ENCODE data around the gene PALM2AKAP2.

Gene PALM2AKAP2

DNA sequence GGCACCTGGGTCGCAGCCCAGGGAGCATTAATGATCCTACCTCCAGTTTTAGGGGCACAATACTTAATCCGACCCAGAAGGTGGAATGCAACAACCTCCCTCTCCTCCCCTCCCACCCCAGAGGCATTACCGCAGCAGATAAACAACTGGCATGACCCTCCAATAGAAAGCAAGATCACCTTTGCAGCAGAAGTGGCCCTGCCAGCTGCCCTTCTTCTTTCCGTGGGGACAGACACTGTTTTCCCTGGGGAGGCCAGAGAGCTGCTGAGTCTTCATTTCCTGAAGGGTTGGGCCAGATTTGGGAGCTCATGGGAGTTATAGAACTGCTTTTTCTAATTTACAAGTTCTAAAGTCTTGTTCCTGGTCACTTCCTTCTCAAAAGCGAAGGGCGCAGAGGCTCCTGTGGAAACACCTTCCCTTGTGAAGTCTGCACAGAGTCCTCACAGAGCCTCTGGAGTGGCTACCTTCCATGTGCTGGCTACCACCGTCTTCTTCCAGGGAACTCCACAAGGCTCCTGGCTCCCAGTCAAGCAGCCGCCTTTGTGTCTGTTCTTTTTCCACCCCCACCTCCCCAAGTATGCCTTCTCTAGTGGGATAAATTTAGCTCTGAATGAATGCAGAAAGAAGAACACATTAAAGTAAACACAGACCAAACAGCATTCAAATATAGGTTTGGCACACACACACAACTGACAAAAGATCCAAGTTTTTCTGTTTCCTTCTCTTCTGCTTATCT, 8.0 kb upstream of the PALM2AKAP2 start:
- no peak for DNase-seq (ENCODE audit: low read depth)

DNA sequence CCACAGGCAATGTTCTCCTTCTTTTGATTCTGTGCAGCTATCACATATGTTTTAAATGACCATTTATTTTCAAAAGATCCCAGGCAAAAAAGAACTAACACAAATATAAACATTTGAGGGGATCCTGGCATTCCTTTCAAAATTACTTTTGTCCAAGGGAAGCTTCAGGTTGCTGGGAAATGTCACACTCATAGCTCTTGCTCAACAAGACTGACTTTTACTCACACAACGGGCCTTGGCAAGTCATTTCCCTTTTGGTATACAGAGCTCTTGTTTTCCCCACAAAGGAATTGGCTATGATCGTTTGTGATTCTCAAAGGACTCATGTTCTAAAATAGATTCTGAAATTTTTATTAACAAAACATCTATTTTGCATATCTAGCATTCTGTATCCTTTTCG, 4.5 kb upstream of the PALM2AKAP2 start:
- no peak for DNase-seq (ENCODE audit: low read depth)

DNA sequence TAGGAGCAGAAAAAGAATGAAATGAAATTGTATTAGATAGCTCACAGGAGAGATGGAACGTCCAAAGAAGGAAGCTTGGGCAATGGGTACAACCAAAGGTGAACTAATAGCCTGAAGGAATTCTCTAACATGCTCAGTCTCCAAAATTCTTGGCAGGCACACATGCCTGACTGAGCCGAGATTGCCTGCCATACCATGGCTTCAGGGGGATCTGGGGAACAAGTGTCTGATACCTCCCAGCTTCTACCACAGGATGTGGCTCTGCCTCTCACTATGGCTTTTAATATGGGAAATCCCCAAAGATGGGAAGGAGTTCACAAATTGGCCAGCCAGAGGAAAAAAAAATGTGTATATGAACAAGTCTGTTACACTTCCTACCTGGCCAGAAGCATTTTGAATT, 3.6 kb upstream of the PALM2AKAP2 start:
- no peak for DNase-seq (ENCODE audit: low read depth)

DNA sequence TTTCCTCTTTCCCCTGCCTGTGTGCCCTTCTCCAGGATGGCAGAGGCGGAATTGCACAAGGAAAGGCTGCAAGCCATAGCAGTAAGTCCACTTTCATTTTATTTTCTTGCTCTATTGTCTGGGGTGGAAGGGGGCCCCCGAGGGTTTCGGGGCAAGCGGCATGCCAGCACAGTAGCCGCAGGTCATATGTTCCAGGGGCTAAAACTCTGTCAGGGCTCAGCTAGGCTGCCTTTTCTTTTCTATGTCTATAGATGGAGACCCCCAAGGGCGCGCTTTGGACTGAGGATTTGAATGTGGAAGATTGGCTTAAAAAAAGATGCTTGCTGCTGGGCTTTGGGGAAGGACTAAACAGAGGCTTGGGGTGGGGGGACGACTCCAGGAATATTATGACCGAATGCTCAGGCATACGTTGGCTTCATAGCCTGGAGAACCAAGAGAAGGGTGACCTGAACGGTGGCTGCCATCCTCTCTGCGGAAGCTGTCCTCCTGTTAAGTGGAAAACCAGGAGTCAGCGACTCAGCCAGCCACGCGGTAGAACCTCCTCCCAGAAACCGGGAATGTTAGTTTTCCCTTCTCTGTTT, 545 bp downstream of the PALM2AKAP2 start:
- no peak for DNase-seq (ENCODE audit: low read depth)

DNA sequence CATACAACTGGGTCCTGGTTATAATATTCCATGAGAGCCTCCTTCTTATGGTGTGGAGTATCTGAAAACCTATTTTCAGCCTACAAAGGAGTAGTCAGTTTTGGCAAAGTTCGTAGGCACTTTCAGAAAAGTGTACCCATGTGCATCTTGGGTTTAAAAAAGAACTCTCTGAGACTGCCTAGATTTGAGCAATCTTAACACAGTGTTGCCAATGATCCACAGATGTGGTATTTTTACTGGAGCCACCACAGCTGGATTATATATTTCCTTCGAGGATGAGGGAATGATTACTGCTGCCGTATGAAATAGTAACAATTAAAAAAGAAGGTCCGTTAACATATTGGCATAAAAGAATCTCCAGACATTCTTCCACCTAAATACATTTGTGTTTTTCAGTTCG, 1.1 kb downstream of the PALM2AKAP2 start:
- no peak for DNase-seq (ENCODE audit: low read depth)

DNA sequence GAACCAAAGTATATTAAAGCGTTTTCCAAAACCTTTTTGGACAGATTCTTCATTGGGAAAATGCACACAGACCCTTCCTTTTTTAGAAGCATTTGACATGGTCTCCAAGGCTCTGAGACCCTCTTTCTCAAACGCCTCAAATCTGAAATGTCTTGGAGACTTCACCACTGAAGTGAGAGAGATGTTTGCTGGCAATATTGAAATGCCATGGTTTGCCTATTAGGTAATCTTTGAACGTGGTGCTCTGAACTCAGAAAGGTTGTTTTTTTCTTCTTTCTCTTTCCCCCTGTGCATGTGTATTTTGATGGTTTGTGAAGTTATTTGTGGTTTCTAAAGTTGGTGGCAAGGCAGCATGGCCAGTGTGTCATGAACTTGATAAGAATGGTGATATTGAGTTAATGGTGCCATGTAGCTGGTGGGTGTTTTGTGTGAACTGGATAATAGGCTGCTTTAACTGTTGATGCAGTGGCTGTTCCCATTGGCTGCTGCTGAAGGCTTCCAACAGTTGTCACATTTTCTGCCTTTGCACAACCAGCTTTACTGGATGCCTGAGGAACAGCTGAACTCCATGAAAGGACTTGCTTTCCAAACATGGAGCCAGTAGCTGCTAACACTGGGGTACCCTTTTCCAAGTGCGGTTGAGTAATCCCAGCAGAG, 1.7 kb downstream of the PALM2AKAP2 start:
- DNase-seq (ENCODE audit: low read depth): no peak

DNA sequence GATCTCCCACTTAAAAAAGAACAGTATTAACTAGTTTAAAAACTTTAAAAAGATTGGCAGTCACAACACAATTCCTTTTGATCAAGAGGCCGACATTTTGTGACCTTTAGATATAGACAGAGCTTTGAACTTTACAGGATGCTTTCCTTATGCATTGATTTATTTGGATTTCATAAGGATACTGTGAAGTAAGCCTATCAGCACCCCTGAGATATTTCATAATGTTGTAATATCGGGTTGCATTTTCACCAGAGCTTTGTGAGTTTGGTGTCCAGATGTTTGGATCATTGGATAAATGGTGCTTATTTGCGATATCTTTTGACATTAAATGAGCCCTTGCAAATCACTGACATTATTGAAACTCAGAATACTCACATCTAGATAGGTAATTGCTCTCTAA, 7.7 kb downstream of the PALM2AKAP2 start:
- no peak for DNase-seq (ENCODE audit: low read depth)

DNA sequence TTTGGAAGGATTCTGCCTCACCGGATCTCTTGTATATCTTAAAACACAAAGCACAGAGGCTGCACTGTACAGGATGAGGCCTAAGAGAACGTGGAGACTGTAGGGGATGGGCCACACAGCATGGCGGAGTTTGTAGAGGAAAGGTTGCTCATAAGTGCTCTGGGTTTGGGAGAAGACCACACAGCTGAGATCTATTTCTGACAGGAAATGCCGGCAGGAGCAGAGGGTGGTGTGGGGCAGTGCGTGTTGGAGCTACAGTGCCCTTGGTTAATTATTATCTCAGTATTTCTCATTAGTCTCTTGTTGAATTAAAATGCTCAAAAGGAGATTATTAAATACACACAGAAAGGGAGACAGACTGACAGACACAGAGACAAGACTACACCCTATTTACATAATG, 9.6 kb downstream of the PALM2AKAP2 start:
- no peak for DNase-seq (ENCODE audit: low read depth)

DNA sequence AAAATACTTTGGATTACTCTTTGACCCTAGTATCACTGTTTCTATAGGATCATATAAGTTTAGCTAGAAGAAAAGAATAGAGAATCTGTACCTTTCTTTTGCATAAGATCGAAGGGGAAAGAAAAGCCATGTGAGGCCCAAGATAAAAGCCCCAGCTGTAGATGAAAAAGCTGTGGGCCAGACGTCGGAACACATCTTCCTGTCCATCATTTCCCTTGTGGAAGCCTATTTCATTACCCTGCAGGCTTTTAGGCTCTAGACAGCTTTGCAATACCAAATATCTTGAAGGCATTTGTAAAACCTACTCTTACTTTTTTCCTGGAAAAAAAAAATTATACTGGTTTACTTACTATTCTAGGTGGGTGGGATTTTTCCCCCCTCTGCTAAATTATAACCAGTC, 10.0 kb downstream of the PALM2AKAP2 start:
- no peak for DNase-seq (ENCODE audit: low read depth)

DNA sequence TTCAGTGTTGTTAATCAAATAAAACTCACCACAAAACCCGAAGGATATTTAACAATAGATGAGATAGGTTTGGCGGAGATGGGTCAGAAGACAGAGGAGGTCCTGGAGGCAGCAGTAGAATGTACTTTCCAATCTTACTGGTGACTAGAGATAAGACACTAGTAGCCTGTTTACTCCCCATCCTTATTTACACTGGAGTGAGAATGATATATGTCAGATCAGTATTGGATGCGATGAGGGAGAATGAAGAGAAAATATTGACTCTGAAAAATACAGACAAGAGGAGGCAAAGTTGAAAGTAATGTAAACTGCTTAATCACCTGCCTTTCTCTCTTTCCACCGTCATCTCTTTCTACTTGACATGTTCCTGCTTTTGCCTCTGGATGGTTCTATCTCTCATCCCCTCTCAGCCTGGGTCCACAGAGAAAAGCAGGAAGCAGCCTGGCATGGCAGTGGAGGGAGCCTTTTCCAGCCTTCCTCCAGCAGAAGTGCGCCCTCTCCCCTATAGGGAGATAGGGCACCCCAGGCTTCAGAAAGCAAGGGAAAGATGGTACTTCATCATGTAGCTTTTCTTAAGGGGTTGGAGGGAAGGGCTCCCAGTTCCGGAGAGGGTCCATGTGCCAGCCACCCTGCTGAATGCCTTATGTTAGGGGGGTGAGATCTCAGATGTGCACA, 11.1 kb downstream of the PALM2AKAP2 start:
- no peak for DNase-seq (ENCODE audit: low read depth)

DNA sequence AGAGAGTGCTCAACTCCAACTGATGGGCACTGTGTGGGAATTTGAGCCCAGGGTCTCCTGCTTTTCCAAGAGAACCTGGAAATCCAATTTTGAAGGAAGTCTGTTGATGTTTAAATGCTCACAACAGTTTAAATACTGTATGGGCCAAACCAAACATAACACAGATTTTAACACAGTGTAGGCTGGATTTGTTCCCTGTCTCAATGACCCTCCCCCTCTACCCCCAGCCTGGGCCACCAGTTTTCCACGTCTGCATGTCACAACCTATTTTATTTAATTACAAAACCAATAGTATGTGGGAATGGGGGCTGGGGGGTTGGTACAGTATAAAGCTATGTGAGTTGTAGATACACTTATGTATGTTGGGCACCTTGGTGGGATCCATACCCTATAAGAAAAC, 11.7 kb downstream of the PALM2AKAP2 start:
- no peak for DNase-seq (ENCODE audit: low read depth)

DNA sequence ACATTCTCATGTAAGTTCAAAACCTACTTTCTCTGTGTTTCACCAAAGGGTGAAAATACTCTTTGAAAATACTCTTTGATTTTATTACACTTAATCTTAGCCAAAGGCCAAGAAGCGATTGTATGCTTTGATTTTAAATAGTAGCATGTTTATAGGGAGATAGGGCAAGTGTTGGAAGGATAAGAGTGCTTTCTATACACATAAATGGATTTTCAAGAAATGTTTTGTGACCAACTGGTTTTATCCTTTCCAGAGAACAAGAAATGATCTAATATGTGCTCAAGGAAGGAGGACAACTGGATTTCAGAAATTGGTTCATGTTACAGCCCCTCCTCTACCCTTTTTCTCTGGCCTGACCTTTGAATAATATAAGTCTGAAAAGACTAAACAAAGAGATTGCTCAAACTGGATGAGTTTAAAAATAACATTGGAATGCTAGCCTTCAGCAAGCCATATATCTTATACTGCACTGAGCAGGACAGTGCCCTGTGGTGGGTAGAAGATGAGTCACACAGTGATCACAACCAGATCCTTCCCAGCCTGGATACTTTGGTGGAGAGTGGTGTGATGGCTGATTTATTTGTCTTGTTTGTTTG, 13.1 kb downstream of the PALM2AKAP2 start:
- no peak for DNase-seq (ENCODE audit: low read depth)

DNA sequence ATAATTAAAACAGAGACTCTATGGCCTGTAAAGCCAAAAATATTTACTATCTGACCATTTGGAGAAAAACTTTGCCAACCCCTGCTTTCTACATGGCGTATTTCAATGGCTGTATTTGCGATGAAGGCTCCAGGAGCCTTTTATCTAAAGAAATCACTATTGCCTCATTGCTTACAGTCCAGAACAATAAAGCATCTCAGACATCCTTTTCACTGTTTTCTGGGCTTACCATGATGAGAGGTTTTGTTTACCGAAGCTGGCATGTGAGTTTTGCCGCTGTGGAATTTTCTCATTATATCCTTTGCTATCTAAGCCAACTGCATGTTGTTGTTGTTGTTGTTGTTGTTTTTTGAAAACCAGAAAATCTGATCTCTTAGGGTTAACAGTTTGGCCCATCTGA, 13.9 kb downstream of the PALM2AKAP2 start:
- no peak for DNase-seq (ENCODE audit: low read depth)

DNA sequence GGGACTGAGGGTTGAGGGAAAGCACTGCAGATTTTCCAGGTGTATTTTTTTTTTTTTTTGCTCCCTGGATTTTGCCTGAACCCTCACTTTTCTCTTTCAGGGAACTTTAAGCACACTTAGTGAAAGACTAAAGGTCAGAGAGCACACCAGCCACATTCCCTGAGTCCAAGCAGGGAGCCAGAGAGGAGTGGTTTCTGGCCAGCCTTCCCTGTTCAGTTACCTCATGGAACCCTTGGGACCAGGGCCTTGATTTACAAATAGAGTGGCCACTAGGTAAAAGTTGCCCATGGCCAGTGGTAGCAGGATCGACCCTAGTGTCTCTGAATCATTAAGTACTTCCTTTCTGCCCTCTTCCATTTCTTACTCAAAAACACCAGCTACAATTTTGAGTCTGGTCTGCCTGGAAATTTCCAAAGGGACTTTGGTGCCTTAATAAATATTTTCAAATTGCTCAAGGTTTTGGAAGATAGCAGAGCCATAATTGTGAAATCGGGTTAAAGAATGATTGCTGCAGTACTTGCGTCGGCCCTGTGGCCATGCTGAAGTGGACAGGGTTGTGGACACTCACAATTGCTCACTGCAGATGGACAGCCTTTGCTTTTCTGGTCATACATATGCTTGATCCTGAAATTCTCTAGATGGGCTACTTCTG, 14.5 kb downstream of the PALM2AKAP2 start:
- no peak for DNase-seq (ENCODE audit: low read depth)

DNA sequence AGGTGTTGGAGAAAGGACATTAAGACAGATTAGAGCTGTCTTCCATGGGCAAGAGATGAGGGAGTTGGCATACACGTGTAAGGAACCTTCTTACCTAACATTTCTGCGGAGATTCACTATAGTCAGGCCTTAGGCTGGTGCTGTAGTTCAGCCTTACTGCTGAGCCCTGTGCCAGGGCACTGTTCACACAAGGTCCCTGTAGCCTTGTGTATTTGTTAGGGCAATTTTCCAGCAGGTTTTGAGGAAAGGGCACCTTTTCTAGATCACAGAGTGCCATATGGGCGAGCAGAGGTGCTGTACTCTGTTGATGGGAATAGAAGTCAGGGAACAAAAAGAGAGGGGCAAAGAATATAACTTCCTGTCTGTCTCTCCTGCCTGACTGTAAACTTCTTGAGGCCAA, 15.6 kb downstream of the PALM2AKAP2 start:
- no peak for DNase-seq (ENCODE audit: low read depth)

DNA sequence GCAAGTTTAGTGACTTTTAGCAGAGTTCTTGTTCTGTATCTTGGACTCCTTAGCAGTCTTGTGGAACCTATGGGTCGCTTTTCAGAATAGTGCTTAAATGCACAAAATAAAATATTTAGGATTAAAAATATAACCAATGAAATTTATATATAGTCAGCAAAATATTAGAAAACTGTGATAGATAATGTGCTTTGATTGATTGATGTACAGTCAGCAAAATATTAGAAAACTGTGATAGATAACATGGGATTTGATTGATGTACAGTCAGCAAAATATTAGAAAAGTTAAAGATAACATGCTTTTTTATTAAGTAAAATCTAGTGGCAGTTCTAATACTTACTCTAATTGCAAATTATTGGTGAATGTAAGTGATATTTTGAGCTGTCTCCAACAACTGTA, 16.1 kb downstream of the PALM2AKAP2 start:
- no peak for DNase-seq (ENCODE audit: low read depth)

DNA sequence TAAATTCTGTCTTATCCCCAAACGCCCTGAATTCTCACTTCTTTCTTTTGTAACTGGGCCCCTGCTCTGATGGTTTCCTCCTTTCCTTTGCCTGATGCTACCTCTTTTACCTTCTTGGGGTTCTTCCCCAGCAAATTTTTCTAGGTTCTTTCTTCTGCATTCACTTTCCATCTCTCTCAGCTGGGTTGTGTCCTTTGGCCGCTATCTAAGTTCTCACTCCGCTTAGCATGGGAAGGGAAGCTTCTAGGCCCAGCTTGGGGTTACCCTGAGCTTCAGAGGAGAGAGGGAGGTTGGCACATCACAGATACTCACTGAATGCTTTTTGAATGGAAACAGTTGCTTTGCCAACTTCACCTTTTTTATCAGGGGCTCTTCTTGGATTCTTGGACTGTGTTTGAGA, 17.0 kb downstream of the PALM2AKAP2 start:
- DNase-seq (ENCODE audit: low read depth): no peak

DNA sequence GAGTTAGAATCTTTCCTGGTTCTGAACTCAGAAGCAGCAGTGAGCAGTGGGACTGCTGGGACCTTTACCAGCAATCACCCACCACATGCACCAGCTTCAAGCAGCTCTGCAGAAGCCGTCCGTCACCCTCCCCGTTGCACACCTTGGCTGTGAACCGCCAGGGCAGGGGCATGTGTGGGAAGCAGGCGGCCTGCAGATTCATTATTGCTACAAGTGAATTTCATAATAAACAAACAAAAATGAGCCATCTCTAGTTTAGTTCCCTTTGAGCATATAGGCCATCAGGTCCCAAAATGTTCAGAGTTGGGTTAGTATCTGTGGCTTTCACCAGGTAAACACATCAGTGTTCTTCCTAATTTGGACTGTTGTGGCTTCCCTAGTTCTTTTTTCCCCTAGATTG, 17.5 kb downstream of the PALM2AKAP2 start:
- no peak for DNase-seq (ENCODE audit: low read depth)

DNA sequence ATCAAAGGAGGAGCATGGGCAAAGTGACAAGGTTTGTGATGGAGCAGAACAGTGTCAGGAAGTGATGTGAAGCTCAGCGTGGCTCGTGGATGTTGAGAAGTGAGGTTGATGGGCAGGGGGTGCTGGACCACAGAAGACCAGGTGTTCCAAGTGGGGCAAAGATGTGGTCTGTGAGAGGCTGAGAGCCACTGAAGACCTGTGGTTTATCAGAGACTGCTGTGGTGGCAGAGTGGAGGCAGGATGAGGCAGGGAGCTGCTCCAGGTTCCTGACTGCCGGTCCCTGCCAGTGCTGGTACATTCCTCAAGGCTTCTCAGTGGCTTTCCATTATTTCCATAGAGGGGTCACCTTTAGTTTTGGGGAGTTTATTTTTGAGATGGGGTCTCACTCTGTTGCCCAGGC, 19.1 kb downstream of the PALM2AKAP2 start:
- no peak for DNase-seq (ENCODE audit: low read depth)

DNA sequence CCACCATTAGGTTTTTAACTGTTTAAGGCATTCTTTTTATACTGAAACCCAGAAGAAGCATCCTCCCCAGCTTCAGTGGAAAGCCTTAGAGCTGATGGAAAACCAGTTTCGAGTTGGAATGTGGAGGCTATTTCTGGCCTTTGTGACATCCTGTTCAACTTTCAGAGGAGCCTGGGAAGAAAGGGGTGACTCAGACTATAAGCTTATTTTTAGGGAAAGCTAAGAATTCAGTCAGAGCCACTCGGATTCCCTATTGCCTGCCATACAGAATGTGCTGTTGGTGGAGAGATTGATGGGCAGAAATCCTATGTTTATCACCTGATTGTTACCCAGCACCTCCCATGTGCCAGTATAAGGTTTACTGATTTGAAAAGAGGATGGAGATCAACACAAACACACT, 19.8 kb downstream of the PALM2AKAP2 start:
- DNase-seq (ENCODE audit: low read depth): no peak

DNA sequence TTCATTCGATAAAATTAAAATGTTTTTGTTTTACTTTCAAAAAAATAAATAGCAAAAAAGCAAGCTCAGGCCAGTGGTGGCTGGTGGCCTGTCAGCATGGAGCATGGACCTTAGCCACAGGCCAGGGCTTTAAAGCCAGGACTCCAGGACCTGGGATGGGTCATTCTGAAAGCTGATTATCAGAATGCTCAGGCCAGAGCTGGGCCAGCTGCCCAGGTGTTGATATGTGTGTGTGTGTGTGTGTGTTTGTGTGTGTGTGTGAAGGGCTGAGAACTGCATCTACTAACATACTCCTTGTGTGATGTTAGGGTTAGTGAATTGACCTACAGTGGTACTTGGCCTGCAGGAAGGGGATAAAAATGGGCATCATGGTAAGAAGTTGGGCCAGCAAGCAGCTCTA, 21.5 kb downstream of the PALM2AKAP2 start:
- DNase-seq (ENCODE audit: low read depth): no peak

DNA sequence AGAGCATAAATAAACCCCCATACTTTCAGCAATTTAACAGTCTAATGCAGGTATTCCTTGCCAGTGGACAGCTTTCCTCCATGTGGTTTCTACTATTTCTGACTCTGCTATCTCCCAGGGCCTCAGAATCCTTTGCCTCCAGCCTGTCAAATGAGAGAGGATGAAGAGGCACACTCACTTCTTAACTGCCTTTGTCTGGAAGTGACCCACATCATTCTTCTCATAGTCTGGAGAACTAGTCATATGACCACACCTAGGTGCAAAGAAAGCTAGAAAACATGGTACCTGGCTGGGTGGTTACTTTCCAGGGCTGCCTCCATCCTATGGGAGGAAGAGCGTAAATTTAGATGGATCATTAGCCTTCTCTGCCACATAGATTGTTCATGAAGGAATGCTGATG, 22.5 kb downstream of the PALM2AKAP2 start:
- DNase-seq (ENCODE audit: low read depth): no peak

Data from stimulated activated CD4-positive, alpha-beta T cell treated with anti-CD3 and anti-CD28 coated beads, Interleukin-2, amount 100 ng/mL, for 4 hours (primary cell).